ENCODE results near the gene ENKUR.
"Not testable (repeated sequence)": the region's sequence is repeated elsewhere in the genome, so short reads cannot be mapped to it uniquely, and the experiment has no call there.

ENKUR gene

DNA sequence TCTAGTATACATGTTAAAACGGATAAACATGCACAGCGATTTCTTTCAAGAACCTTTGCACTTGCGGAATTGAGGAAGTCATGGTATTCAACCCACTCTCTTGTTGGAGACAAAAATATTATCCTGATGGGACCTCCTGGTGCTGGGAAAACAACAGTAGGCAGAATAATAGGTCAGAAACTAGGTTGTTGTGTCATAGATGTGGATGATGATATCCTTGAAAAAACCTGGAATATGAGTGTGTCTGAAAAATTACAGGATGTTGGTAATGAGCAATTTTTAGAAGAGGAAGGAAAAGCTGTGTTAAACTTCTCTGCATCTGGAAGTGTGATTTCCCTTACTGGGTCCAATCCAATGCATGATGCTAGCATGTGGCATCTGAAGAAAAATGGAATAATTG, 7.3 kb upstream of the ENKUR start:
- Histone ChIP-seq H3K27me3 (ENCODE audit: control insufficient read depth in 1 of 2, insufficient read depth in 2 of 2, low read length in 2 of 2) (no peaks in the 10 kb centered on the region), H3K4me3 (ENCODE audit: low read depth in 1 of 2, low read length in 2 of 2) (no peak overlapping the region), H3K9ac (ENCODE audit: low read length) (no peak overlapping the region), H3K36me3 (ENCODE audit: insufficient read depth, low read length) (no peaks in the 10 kb centered on the region), H3K9me3 (ENCODE audit: low read length) (no peaks in the 10 kb centered on the region), H3K4me1 (ENCODE audit: insufficient read depth, low read length) (no peaks in the 10 kb centered on the region), H3K27ac (ENCODE audit: low read depth, low read length) (no peak overlapping the region)

DNA sequence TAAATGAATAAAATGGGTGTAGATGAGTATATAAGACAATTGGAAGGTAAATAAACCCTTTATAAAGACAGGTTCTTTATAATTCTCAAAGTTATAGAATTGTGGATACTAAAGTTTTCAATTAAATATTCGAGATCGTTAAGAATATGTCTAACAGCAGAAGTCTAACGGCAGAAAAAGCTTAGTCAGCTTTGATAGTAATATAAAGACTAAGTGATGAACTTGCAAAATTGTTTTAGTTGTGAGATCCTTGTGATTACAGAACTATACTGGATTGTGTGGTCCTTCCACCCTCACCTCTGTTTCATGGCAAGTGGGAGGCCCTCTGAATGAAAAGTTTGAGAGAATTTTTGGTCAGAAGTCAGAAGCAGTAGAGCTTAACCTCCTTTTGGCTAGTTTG, 2.7 kb upstream of the ENKUR start:
- Histone ChIP-seq H3K27me3 (ENCODE audit: control insufficient read depth in 1 of 2, insufficient read depth in 2 of 2, low read length in 2 of 2) (no peaks in the 10 kb centered on the region), H3K36me3 (ENCODE audit: insufficient read depth, low read length) (no peaks in the 10 kb centered on the region), H3K9ac (ENCODE audit: low read length) (no peak overlapping the region), H3K9me3 (ENCODE audit: low read length) (no peaks in the 10 kb centered on the region), H3K4me1 (ENCODE audit: insufficient read depth, low read length) (peaks cover 9% of the 10 kb centered on the region), H3K27ac (ENCODE audit: low read depth, low read length) (no peak overlapping the region), H3K4me3 (ENCODE audit: low read depth in 1 of 2, low read length in 2 of 2) (no peak overlapping the region)

DNA sequence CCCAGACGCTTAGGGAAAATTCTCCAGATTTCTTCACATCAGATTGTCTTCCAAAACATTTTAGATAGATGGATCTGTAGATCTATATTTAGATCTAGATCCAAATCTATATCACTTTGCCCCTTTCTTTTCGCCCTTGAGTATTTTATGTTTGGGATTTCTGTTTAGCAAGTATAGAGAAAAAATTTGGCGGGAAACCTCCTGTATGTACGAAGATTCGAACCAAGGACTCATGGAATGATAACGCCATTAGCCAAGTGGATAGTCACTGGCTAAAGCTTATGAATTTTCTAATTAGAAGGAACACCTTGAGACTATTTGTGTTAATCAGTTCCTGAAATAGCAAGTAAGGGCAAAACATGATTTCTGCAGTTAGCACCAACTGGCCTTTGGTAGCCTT, 1.7 kb upstream of the ENKUR start:
- Histone ChIP-seq H3K9ac (ENCODE audit: low read length) (no peak overlapping the region), H3K27ac (ENCODE audit: low read depth, low read length) (no peak overlapping the region), H3K4me3 (ENCODE audit: low read depth in 1 of 2, low read length in 2 of 2) (peak overlapping the region; percentile 59 to 68)

DNA sequence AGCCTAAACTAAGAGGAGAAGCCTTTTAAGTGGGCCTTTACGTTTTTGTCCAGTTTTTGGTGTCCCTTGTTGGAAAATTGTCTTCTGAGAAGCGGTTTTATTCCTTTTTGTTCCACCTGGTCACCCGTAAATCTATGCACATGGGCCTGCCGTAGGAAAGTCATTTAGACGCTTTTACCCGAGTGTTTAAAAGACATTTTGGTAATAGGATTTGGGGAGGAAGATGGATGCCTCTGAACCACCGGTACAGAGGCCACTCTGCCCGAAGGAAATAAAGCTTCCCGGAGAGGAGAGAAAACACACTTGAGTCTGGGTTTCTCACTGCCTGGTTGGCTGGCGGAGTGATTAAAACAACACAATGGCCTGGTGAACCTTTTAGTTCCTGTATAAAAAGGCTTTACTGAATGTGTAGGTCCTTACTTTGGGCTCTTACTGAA, 1.2 kb upstream of the ENKUR start:
- peaks cover 9% of the 10 kb centered on the region for H3K4me1 ChIP-seq (ENCODE audit: insufficient read depth, low read length)
- H3K4me3 ChIP-seq (ENCODE audit: low read depth in 1 of 2, low read length in 2 of 2): peak overlapping the region; percentile 59 to 68
- peak overlapping the region; percentile 31 for H3K9ac ChIP-seq (ENCODE audit: low read length)
- no peaks in the 10 kb centered on the region for H3K9me3 ChIP-seq (ENCODE audit: low read length)
- peak overlapping the region; percentile 84 for H3K27ac ChIP-seq (ENCODE audit: low read depth, low read length)
- H3K36me3 ChIP-seq (ENCODE audit: insufficient read depth, low read length): no peaks in the 10 kb centered on the region
- H3K27me3 ChIP-seq (ENCODE audit: control insufficient read depth in 1 of 2, insufficient read depth in 2 of 2, low read length in 2 of 2): no peaks in the 10 kb centered on the region

More for the DNA sequence above, 1.7 kb upstream of the ENKUR start:
- H3K4me1 ChIP-seq (ENCODE audit: insufficient read depth, low read length): peaks cover 9% of the 10 kb centered on the region
- H3K9me3 ChIP-seq (ENCODE audit: low read length): no peaks in the 10 kb centered on the region
- no peaks in the 10 kb centered on the region for H3K27me3 ChIP-seq (ENCODE audit: control insufficient read depth in 1 of 2, insufficient read depth in 2 of 2, low read length in 2 of 2)
- H3K36me3 ChIP-seq (ENCODE audit: insufficient read depth, low read length): no peaks in the 10 kb centered on the region

DNA sequence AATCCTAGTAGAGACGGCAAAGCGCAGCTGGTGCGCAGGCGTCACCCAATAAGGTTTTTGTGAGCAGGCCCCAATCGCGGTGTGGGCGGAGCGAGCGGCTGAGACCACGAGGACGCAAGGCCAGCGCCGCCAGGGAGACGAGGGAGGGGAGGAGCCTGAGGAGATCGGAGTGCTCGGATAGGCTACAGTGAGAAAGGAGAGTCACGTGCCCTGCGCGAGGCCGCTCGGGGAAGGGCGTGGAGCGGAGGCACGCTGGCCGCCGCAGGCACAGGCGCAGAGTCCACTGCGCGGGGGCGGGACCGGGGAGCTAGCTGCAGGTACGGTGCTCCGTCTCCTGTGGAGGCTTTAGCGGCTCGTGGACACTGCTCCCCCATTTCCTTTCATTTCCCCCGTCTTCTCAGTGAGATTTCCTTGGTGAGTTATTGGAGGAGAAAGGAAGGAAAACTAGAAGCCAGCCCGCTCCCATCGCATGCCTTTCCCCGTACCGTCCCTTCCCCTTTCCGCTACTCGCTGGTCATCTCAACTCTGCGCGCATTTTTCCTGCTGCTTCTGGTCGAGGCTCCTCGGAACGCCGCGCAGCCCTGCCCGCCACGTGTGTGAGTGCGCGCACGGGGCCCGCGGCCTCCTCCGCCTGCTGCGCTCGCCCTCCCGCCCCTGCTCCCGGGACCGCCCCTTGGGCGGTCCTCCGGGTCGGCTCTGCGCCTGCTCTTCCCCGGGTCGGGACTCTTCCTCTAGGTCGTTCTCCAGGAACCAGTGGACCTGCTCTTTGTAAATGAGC, 607 bp upstream of the ENKUR start, which contains the start of gene THNSL1:
Gene THNSL1, plus strand, starts transcription at position 237 of the 778 bp plus-strand sequence. CDS start 6,612 bp downstream, outside the sequence.
- no peaks in the 10 kb centered on the region for H3K27me3 ChIP-seq (ENCODE audit: control insufficient read depth in 1 of 2, insufficient read depth in 2 of 2, low read length in 2 of 2)
- H3K9me3 ChIP-seq (ENCODE audit: low read length): no peaks in the 10 kb centered on the region
- H3K4me1 ChIP-seq (ENCODE audit: insufficient read depth, low read length): peaks cover 9% of the 10 kb centered on the region
- H3K27ac ChIP-seq (ENCODE audit: low read depth, low read length): peak within 1 kb of the TSS; percentile 84
- H3K4me3 ChIP-seq (ENCODE audit: low read depth in 1 of 2, low read length in 2 of 2): peak within 1 kb of the TSS; percentile 59 to 68
- H3K36me3 ChIP-seq (ENCODE audit: insufficient read depth, low read length): no peaks in the 10 kb centered on the region
- H3K9ac ChIP-seq (ENCODE audit: low read length): peak within 1 kb of the TSS; percentile 31

DNA sequence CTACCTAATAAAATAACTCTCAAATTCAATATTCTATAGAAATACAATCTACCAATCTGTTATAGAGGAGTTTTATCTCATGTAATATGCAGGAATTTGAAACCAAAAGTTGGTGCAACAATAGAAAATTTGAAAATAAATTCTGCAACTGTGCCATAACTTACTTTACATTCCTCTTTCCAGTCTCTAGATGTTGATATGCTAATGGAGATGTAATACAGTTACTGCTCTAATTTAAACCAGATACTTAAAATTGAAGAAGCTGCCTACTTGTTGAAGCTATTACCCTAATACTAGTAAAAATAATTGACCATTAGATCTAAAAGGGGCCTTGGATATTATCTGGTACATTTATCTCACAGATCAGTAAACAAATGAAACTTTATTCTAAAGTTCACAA, 1.4 kb downstream of the ENKUR start:
- Histone ChIP-seq H3K36me3 (ENCODE audit: insufficient read depth, low read length) (no peaks in the 10 kb centered on the region), H3K27ac (ENCODE audit: low read depth, low read length) (no peak overlapping the region), H3K4me3 (ENCODE audit: low read depth in 1 of 2, low read length in 2 of 2) (no peak overlapping the region), H3K9ac (ENCODE audit: low read length) (no peak overlapping the region), H3K9me3 (ENCODE audit: low read length) (no peaks in the 10 kb centered on the region), H3K27me3 (ENCODE audit: control insufficient read depth in 1 of 2, insufficient read depth in 2 of 2, low read length in 2 of 2) (no peaks in the 10 kb centered on the region), H3K4me1 (ENCODE audit: insufficient read depth, low read length) (peaks cover 9% of the 10 kb centered on the region)

DNA sequence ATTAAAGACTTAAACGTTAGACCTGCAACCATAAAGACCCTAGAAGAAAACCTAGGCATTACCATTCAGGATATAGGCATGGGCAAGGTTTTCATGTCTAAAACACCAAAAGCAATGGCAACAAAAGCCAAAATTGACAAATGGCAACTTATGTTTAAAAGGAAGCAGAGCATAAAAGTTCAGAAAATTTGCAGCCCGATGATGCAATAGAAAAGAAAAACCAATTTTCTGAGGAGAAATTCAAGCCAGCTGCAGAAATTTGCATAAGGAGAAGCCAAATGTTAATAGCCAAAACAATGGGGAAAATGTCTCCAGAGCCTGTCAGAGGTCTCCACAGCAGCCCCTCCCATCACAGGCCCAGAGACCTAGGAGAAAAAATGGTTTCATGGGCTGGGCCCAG, 4.4 kb downstream of the ENKUR start:
- not testable (repeated sequence) for H3K27me3 ChIP-seq (ENCODE audit: control insufficient read depth in 1 of 2, insufficient read depth in 2 of 2, low read length in 2 of 2); H3K36me3 ChIP-seq (ENCODE audit: insufficient read depth, low read length); H3K4me1 ChIP-seq (ENCODE audit: insufficient read depth, low read length); H3K9me3 ChIP-seq (ENCODE audit: low read length); H3K27ac ChIP-seq (ENCODE audit: low read depth, low read length); H3K4me3 ChIP-seq (ENCODE audit: low read depth in 1 of 2, low read length in 2 of 2); H3K9ac ChIP-seq (ENCODE audit: low read length)

DNA sequence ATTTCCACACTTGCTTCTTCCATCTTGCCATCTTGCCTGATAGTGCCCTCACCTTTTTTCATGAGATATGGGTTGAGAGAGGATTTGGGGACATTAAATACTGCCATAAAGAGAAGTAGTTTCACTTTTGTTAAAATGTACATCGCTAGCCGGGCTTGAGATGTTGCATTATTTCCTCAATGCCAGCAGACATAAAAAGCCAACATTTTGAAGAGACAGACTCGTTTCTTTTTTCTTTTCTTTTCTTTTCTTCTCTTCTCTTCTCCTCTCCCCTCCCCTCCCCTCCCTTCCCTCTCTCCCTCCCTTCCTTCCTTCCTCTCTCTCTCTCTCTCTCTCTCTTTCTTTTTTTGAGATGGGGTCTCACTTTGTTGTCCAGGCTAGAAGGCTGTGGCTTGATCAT, 17.9 kb downstream of the ENKUR start:
- Histone ChIP-seq H3K9me3 (ENCODE audit: low read length) (no peaks in the 10 kb centered on the region), H3K4me3 (ENCODE audit: low read depth in 1 of 2, low read length in 2 of 2) (no peak overlapping the region), H3K36me3 (ENCODE audit: insufficient read depth, low read length) (no peaks in the 10 kb centered on the region), H3K4me1 (ENCODE audit: insufficient read depth, low read length) (no peaks in the 10 kb centered on the region), H3K27ac (ENCODE audit: low read depth, low read length) (no peak overlapping the region), H3K27me3 (ENCODE audit: control insufficient read depth in 1 of 2, insufficient read depth in 2 of 2, low read length in 2 of 2) (no peaks in the 10 kb centered on the region), H3K9ac (ENCODE audit: low read length) (no peak overlapping the region)

DNA sequence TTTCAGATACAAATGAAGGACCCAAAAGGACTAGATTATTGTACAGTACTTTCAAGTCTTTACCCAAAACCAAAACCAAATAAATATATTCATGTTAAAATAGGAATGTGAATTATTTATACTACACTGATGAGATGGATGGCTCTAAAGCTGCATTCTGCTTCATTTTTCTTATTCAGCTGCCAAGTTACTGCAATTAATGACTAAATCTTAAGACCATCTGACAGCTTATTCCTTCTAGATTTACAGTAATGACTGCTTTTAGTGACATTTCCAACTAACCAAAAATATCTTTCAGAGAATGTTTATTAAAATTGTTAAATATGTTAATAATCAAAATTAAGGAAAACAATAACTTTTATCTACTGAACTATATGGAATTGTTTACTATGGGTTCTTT, 20.9 kb downstream of the ENKUR start:
- Histone ChIP-seq H3K27ac (ENCODE audit: low read depth, low read length) (no peak overlapping the region), H3K4me1 (ENCODE audit: insufficient read depth, low read length) (no peaks in the 10 kb centered on the region), H3K27me3 (ENCODE audit: control insufficient read depth in 1 of 2, insufficient read depth in 2 of 2, low read length in 2 of 2) (no peaks in the 10 kb centered on the region), H3K36me3 (ENCODE audit: insufficient read depth, low read length) (no peaks in the 10 kb centered on the region), H3K9me3 (ENCODE audit: low read length) (no peaks in the 10 kb centered on the region), H3K4me3 (ENCODE audit: low read depth in 1 of 2, low read length in 2 of 2) (no peak overlapping the region), H3K9ac (ENCODE audit: low read length) (no peak overlapping the region)

DNA sequence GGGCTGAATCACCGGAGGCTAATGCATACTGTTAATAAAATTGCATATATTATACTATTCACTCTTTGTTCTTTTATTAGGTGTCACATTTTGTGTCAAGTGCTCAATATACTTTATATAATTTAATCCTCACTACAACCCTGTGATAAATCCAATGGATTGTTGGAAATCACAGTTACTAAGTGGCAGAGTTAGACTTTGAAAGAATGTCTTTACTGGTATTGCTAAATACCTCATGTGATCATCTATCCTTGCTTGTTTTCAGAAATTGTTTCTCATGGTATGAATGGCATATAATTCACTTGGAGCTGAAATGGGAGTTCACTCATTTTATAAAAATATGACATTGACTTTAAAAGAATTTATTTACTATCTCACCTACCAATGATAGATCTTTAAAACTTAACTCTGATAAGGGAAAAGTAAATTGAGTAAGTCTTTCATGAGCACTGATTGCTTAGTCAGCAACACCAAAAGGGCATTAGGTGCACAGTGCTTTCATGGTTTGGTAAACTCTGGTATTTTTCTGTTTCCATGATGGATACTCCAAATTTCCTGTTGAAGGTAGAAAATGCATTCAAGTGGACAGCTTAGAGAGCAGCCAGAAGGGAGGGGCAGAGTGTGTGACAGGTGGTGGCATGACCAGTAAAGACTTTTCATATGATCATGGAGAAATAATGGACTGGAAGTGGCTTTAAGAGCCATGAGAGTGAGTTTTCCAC, 22.6 kb downstream of the ENKUR start:
- H3K36me3 ChIP-seq (ENCODE audit: insufficient read depth, low read length): no peaks in the 10 kb centered on the region
- H3K27me3 ChIP-seq (ENCODE audit: control insufficient read depth in 1 of 2, insufficient read depth in 2 of 2, low read length in 2 of 2): no peaks in the 10 kb centered on the region
- no peak overlapping the region for H3K9ac ChIP-seq (ENCODE audit: low read length)
- H3K4me3 ChIP-seq (ENCODE audit: low read depth in 1 of 2, low read length in 2 of 2): no peak overlapping the region
- no peaks in the 10 kb centered on the region for H3K4me1 ChIP-seq (ENCODE audit: insufficient read depth, low read length)
- no peak overlapping the region for H3K27ac ChIP-seq (ENCODE audit: low read depth, low read length)
- H3K9me3 ChIP-seq (ENCODE audit: low read length): no peaks in the 10 kb centered on the region

DNA sequence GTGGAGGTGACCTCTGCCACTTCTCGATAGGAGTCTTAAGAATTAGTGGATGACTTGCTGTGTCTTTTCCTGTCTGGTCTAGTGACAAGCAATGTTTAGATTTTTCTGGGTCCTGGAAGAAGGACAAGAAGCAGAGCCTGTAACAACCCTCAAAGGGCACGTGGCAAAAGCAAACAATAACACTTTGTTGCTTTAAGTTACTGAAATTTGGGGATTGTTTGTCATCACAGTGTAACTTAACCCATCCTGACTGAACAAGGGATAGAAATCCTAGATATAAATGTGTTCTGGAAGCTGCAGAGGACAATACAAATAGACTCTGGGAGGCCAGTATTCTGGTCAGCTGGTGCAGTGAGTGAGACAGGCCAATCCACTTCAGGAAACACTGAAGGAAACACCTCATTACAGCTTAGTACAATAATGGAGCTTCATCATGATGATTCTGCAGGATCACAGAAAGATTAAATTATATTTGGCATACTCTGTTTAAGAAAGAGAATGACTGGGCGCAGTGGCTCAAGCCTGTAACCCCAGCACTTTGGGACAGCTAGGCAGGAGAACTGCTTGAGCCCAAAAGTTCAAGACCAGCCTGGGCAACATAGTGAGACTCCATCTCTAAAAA, 23.3 kb downstream of the ENKUR start:
- Histone ChIP-seq H3K9me3 (ENCODE audit: low read length) (no peaks in the 10 kb centered on the region), H3K27ac (ENCODE audit: low read depth, low read length) (no peak overlapping the region), H3K4me3 (ENCODE audit: low read depth in 1 of 2, low read length in 2 of 2) (no peak overlapping the region), H3K36me3 (ENCODE audit: insufficient read depth, low read length) (no peaks in the 10 kb centered on the region), H3K4me1 (ENCODE audit: insufficient read depth, low read length) (no peaks in the 10 kb centered on the region), H3K9ac (ENCODE audit: low read length) (no peak overlapping the region), H3K27me3 (ENCODE audit: control insufficient read depth in 1 of 2, insufficient read depth in 2 of 2, low read length in 2 of 2) (no peaks in the 10 kb centered on the region)
